Tibial nerve (tissue), 4 donors: ENCODE results near the gene GMPPB.

Experiments used
- CTCF ChIP-seq, 5 experiments: fragments of 200-600 bp in 3 of 5; fragments of 450-650 bp in 2 of 5; sonication (generic) in 3 of 5; IDR thresholded peaks; one replicate each; pipeline ENCODE4 v1.5.1; 2016 to 2019; ENCODE audit warnings: antibody characterized with exemption in 5 of 5, mild to moderate bottlenecking in 3 of 5, moderate library complexity in 2 of 5
- EP300 ChIP-seq, 2 donors: sonication (generic); formaldehyde crosslinking; IDR thresholded peaks; one replicate each; pipeline ENCODE4 v1.6.1; 2017; ENCODE audit warnings: antibody characterized with exemption in 2 of 2, mild to moderate bottlenecking in 1 of 2
- POLR2A ChIP-seq, 2 donors: fragments of 450-650 bp; IDR thresholded peaks; one replicate each; pipeline ENCODE4 v1.6.1; 2017; ENCODE audit warnings: antibody characterized with exemption in 2 of 2, mild to moderate bottlenecking in 2 of 2, moderate library complexity in 2 of 2

GRCh38 chr3:49720855-49721595, 2.7 kb downstream of the GMPPB start:
- TF ChIP-seq CTCF (IDR thresholded peaks at IDR 0.05) (no peak), POLR2A (IDR thresholded peaks at IDR 0.05) (no peak), EP300 (IDR thresholded peaks at IDR 0.05) (no peak)
